ENCODE data around the gene ARHGAP1.

The ARHGAP1 gene

DNA sequence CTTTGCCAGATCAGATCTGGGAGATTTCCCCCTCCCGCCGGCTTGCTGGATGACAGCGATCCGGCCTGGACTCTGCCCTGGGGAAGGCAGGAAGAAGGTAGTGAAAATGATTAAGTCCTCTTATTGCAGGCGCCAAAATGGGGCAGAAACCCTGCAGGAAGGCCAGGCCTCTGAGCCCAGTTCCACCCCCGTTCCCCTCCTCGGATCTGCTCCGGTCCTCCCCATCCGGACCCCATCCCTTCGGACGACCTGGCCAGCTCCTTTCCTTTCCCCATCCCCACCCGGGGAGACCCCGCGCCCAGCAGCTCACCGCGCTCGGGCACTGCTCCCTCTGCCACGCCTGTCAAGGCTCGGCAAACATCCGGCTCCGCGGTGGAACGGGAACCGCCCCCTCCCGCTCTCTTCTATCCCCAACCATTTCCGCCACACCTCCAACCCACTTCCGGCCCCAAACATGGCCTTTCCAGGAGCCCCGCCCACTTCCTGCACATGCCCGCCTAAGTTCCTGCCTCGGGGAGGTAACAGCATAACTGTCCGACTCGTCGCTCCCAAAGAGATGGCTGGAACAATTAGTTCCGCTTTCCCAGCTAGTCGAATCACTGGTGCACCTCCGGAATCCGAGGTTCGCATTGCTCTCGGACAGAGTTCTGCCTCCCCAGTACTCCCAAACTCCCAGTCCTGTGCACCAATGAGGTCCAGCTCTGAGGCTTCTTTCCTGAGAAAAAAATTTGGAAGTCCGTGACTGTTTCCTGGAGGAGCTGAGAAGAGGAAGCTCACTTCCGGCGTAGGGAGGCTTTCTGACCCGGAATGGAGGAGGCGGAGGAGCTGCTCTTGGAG lies at the start of gene ARHGAP1, which contains the start of gene ZNF408:
TSS of gene ARHGAP1 (minus strand) at position 379 of the 837 bp plus-strand sequence. CDS start 4,512 bp downstream, outside the sequence.
TSS of gene ZNF408 (plus strand) at position 791 of the 837 bp plus-strand sequence. CDS start at position 808, 17 bp downstream.
- peak; percentile 92 for ATAC-seq
- DNase-seq, result peak; percentile 100

DNA sequence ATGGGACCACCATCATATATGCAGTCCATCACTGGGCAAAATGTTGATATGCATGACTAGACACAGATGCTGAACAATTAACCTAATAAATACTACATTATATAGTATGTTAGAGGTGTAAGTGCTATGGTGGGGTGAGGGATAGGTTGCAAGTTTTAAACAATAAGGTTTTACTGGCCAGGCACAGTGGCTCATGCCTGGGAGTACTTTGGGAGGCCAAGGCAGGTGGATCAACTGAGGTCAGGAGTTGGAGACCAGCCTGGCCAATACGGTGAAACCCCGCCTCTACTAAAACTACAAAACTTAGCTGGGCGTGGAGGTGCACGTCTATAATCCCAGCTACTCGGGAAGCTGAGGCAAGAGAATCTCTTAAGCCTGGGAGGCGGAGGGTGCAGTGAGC lies 46.7 kb upstream of the ARHGAP1 start:
- no peak for ATAC-seq
- no peak for DNase-seq

DNA sequence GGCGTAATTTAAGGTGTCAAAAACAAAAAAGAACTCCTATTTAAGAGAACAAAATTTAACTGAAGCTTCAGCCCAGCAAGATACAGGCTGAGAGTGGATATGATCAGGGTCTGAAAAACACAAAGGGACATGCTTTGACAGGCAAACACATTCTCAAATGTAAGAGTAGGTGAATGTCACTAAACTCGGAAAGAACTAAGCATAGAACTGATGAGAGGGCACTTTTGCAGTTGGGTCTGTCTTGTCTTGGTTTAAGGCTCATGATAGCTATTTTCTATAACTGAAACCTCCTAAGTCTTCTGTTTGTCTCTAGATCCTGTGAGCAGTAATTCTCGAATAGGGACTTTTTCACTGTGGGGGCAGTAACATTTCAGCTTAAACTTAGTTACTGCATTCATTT lies 45.6 kb upstream of the ARHGAP1 start:
- DNase-seq, result no peak
- ATAC-seq, result no peak

DNA sequence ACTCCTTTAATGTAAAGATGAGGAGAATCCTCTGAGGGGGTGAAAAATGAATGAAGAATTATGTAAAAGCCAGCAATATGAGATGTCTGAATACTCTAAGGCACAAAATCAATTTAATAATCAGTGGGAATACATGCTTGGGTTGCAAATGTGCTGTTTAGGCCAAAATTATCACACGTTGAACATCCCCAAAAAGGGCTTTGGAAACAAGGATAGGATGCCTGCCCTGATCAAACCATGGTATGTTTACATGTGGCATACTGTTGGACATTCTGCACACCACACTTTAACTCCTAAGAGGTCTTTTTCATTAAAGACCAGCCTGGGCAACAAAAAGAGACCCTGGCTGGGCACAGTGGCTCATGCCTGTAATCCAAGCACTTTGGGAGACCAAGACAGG lies 44.9 kb upstream of the ARHGAP1 start:
- DNase-seq (no peak), ATAC-seq (no peak)

DNA sequence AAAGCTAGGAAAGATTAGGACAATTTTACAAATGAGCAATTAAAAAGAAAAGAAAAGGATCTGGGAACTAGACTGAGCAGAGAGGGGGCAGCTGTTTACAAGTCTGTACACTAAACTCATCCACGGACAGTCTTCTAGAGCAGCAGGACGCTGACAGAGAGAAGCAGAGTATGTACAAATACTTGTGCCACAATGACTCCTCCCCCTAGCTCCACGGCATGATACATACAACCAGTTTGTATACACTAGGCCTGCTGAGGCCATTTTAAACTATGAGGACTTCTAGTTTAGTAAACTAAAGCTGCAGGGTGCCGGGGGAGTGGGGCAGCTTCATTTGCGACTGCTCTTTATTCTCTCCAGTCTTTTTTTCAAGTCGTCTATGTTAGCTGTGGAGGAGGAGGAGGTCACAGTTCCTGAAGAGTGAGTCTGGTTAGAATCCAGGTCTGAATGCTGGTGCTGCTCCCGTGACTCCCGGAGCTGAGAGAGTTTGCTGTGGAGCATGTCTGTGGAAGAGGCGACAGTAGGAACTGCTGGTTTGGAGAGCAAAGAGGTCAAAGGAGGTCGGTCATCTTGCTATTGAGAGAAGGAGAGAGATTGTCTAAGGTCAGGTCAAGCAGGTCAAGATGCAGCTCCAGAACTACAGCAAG lies 43.4 kb upstream of the ARHGAP1 start:
- no peak for ATAC-seq
- DNase-seq, result no peak

DNA sequence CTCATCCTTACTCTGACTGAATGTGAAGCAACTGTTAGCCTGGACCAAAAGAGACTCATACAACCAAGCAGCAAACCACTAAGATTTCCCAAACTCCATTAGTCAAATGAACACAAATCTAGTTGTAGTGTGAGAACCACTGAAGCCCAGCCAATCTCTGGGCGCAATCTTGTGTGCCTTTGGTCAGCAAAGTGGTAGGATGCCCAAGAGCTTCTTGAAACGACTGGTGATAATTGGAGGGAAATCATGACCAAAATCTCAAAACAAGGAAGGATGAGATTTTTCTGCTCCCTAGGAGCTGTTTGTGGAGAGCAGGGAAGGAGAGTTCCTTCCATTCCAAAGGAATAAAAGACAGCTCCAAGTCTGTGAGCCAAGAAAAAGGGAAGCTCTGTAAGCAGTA lies 42.6 kb upstream of the ARHGAP1 start:
- DNase-seq, result no peak
- no peak for ATAC-seq

DNA sequence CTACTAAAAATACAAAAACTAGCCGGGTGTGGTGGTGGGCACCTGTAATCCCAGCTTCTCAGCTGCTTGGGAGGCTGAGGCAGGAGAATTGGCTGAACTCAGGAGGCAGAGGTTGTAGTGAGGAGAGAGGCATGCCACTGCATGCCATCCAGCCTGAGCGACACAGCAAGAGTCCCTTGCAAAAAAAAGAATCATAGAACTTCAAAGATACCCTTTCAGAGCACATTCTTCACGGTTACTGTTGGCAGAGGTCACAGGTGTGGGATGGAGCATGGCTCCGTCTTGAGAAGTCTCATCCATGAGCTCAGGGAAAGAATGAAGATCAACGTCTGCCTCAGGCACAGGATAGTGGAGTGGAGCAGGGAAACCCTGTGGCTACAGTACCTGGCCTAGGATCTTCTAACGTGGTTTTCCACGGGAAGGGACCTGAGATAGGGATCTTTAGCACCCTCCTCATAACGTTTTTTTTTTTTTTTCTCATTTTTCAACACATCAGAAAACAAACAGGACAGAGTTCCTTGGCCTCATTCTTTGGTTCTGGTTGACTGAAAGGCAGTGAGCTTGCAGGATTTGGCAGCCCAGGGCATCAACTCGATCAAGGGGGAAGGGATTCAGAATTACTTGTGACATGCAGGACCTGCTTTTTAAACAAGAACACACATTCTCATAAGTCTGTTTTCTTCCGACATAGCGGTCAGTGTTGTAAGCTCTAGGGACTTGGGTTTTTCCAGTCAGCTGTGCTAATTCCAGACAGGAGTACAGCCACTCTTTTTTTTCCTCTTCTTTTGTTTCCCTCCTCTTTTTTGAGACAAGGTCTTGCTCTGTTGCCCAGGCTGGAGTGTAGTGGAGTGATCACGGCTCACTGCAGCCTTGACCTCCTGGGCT lies 41.4 kb upstream of the ARHGAP1 start:
- ATAC-seq, result no peak
- no peak for DNase-seq

DNA sequence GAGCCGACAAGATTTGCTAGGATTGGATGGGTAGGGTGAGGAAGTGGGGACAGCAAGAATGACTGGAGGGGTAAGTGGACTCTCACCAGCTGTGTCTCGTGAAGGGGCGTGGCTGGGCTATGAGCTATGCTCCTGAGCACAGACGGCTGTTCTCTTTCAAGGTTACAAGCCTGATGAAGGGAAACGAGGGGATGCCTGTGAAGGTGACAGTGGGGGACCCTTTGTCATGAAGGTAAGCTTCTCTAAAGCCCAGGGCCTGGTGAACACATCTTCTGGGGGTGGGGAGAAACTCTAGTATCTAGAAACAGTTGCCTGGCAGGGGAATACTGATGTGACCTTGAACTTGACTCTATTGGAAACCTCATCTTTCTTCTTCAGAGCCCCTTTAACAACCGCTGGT lies 38.5 kb upstream of the ARHGAP1 start:
- no peak for DNase-seq
- no peak for ATAC-seq

DNA sequence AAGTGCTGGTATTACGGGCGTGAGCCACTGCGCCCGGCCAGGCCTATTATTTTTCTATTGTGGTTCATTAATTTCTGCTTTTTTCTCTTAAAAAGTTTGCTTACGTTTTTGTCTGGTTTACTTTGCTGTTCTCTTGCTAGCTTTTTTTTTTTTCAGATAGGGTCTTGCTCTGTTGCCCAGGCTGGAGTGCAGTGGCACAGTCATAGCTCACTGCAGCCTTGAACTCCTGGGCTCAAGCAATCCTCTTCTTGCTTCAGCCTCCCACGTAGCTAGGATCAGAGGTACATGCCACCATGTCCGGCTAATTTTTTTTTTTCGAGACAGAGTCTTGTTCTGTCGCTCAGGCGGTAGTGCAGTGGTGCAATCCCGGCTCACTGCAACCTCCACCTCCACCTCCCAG lies 37.3 kb upstream of the ARHGAP1 start:
- no peak for ATAC-seq
- DNase-seq, result no peak

DNA sequence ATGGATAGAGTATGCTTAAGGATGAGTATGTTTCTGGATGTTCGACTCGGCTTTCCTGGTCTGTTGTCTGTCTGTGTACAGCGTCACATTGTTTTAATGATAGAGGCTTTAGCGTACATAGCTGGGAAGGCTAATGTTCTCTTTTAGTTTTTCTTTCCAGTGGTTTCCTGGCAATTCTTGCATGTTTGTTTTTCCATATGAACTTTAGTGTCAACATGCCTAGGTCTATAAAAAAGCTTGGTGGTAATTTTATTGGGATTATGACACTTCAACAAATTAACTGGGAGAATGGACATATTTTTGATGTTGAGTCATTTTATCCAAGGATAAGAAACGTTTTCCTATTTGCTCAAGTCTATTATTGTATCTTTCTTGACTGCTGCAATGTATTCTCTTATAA lies 36.2 kb upstream of the ARHGAP1 start:
- ATAC-seq, result no peak

DNA sequence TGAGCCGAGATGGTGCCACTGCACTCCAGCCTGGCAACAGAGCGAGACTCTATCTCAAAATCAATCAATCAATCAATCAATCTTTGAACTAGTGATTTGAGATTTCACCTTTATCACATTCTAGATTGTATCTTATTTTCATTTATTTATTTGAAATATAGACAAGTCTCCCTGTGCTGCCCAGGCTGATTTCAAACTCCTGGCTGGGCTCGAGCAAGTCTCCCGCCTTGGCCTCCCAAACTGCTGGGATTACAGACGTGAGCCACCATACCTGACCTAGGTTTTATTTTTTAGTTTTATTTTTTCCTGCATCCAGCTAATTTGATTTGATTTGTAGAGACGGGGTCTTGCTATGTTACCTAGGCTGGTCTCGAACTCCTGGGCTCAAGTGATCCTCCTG lies 35.7 kb upstream of the ARHGAP1 start:
- DNase-seq (no peak), ATAC-seq (no peak)

More for the DNA sequence above, 36.2 kb upstream of the ARHGAP1 start:
- DNase-seq, result no peak

DNA sequence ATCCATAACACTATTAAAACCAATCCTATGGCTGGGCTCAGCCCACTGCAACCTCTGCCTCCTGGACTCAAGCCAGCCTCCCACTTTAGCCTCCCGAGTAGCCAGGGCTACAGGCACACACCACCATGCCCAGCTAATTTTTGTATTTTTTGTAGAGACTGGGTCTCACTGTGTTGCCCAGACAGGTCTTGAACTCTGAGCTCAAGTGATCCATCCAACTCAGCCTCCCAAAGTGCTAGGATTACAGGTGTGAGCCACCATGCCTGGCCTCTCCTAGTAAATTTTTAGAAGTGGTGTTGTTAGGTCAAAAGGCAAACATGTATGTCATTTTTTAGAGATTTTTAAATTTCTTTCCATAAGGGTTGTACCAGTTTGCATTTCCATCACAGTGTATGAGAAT lies 32.8 kb upstream of the ARHGAP1 start:
- DNase-seq (no peak), ATAC-seq (no peak)

DNA sequence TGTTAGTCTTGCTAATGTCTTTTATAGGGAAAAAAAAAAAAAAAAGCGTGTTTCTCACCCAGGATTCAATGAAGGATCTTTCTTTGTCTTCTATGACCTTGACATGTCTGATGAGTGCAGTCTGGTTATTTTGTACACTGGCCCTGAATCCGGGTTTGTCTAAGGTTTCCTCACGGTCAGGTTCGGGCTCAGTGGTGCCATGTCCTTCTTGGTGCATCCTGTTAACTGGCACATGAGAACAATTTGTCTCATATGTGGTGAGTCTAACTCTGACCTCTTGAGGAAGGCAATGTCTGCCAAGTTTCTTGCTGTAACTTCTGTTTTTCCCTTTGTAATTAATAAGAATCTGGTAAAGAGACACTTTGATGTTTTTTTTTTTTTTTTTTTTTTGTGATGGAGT lies 31.1 kb upstream of the ARHGAP1 start:
- ATAC-seq (no peak), DNase-seq (no peak)

DNA sequence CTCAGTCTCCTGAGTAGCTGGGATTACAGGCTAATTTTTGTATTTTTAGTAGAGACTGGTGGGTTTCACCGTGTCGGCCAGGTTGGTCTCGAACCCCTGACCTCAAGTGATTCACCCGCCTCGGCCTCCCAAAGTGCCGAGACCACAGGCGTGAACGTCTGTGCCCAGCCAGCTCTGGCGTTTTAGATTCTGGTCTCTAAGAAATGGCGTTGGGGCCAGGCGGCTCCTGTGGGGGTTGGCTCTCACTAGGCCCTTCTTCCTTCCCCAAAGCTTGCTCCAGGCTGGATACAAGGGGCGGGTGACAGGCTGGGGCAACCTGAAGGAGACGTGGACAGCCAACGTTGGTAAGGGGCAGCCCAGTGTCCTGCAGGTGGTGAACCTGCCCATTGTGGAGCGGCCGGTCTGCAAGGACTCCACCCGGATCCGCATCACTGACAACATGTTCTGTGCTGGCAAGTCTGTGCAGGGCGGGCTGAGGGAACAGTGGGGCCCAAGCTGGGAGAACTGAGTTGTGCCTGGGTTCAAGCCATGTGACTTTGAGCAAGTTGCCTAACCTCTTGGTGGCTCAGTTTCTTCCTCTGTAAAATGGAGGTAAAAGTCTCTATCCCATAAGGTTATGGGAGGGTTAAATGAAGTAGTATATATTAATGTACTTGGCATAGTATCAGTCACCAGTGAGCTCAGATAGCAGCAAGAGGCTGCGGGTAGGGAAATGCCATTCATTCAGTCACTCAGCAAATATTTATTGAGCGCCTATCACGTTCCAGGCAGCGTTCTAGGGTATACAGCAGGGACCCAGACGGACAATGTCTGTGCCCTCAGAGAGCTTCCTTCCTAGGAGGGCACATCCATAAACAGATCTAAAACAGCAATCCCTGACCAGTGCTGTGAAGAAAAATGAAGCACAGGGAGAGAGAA lies 28.9 kb upstream of the ARHGAP1 start:
- no peak for ATAC-seq
- DNase-seq, result no peak

DNA sequence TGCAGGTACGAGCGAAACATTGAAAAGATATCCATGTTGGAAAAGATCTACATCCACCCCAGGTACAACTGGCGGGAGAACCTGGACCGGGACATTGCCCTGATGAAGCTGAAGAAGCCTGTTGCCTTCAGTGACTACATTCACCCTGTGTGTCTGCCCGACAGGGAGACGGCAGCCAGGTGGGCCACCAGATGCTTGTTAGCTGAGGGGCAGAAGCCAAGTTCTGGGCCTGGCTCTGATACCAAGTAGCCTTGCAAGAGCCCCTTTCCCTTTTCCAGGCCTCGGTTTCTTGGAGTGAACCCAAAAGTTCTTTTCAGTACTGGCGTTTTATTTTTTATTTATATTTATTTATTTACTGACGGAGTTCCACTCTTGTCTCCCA lies 28.2 kb upstream of the ARHGAP1 start:
- DNase-seq (no peak), ATAC-seq (no peak)

DNA sequence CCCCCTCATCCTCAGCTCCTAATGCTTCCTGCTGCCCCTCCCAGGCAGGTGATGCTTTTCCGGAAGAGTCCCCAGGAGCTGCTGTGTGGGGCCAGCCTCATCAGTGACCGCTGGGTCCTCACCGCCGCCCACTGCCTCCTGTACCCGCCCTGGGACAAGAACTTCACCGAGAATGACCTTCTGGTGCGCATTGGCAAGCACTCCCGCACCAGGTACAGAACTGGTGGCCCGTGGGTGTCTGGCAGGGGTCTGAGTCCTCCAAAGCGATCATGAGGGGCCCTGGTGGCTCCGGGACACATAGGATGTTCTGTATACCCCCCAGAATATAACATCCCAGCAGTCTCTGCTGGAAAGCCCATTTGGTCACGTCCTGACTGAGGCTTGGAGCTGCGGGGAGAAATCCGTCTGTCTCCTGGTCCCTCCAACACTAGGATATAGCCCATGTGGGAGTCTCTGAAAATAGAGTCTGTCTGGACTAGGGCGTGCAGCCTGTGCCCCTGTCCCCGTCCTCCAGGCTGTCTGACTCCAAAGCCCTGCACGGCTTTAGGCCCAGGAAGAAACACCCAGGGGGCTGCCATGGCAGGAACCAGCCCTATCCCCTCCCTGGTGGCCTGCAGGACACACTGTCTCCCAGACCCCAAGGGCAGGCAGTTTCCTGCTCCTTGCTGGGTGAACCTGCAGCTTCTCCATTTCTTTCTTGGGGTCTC lies 27.7 kb upstream of the ARHGAP1 start:
- ATAC-seq (no peak), DNase-seq (no peak)

DNA sequence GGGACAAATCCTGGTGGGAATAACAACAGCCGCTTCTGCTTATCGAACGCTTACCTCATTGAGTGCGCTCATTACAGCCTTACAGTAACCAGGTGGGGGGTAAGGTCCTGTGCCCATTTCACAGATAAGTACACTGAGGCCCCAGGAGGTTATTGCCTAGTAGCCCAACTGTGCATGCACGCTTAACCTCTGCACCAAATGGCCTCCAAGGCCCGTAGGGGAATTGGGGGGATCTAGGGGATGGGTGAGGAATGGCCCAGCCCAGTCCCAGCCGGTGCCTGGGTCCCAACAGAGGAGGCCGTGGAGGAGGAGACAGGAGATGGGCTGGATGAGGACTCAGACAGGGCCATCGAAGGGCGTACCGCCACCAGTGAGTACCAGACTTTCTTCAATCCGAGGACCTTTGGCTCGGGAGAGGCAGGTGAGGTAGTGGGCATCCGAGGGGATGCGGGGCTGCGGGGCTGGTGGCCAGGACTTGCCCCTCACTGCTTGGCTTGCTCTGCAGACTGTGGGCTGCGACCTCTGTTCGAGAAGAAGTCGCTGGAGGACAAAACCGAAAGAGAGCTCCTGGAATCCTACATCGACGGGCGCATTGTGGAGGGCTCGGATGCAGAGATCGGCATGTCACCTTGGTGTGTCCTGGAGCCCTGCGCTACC lies 25.9 kb upstream of the ARHGAP1 start:
- no peak for ATAC-seq

DNA sequence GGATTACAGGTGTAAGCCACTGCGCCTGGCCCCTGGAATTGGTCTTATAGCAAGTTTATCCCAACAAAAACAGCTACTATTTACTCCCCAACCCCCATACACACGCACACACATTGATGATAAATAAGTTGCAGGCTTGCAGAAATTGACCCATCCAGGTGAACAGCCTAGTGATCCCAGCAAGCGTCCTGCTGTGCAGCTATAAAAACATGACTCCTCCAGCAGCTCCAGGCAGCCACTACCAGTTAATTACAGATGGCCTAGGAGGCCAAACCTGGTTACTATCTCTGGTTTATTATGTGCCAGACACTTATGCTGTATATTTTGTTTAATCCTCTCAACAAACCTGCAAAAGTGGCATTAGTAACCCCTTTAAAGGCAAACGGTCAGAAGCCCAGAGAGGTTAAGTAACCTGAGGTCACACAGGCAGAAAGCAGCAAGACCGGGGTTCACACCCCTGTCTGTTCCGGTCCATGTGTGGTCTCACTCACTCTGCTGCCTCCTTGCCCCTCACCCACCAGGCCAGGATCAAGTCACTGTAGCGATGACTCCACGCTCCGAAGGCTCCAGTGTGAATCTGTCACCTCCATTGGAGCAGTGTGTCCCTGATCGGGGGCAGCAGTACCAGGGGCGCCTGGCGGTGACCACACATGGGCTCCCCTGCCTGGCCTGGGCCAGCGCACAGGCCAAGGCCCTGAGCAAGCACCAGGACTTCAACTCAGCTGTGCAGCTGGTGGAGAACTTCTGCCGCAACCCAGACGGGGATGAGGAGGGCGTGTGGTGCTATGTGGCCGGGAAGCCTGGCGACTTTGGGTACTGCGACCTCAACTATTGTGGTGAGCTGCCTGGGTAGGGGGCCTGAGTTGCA lies 25.2 kb upstream of the ARHGAP1 start:
- ATAC-seq (no peak), DNase-seq (no peak)

More for the DNA sequence above, 25.9 kb upstream of the ARHGAP1 start:
- DNase-seq, result no peak

DNA sequence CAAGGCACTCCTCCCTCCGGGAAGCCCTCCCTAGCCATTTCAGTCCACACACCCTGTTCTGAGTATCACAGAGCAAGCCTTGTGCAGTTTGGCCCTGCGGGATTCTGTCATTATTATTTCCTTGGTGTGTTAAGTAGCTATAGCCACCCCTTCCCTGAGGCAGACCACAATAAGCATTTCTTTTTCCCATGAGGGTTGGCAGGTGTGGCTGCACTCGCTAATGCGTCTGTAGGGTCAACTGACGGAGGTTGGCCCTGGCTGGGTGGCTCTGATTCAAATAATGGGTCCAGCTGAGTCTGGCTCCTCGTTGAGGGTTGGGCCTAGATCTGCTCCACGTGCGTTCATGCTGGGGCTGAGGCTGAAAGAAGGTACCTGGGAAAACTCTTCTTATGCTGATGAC lies 23.7 kb upstream of the ARHGAP1 start:
- ATAC-seq, result no peak
- DNase-seq, result no peak

DNA sequence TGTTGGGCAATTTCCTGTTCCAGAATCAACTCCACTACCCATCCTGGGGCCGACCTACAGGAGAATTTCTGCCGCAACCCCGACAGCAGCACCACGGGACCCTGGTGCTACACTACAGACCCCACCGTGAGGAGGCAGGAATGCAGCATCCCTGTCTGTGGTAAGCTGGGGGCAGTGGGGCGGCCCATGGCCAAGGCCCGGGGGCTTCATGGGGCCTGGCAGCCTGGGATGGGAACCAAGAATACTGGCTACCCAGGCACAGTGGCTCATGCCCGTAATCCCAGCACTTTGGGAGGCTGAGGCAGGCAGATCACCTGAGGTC lies 22.9 kb upstream of the ARHGAP1 start:
- DNase-seq (no peak), ATAC-seq (no peak)

All from stimulated activated naive CD8-positive, alpha-beta T cell treated with anti-CD3 and anti-CD28 coated beads, Interleukin-15, Interleukin-2, amounts not matched to agents 100 U/mL and 50 U/mL, for 24 hours (primary cell).